Neural cell (in vitro differentiated cells): ENCODE data around the gene DCC.

Experiments used
- CTCF ChIP-seq: fragments of 450-650 bp; IDR thresholded peaks from 2 replicates; pipeline ENCODE4 v1.5.1; 2014; ENCODE audit warnings: antibody characterized with exemption, mild to moderate bottlenecking, moderate library complexity; ENCODE audit not compliant: poor library complexity, severe bottlenecking
- EP300 ChIP-seq: fragments of 450-650 bp; conservative IDR thresholded peaks from 2 replicates; pipeline ENCODE4 v1.6.1; 2014; ENCODE audit warnings: antibody characterized with exemption, mild to moderate bottlenecking, moderate library complexity; ENCODE audit not compliant: poor library complexity, severe bottlenecking
- EZH2 ChIP-seq: fragments of 200-600, 300-800 bp; shearing (Covaris generic), sonication (generic); IDR thresholded peaks from 2 replicates; pipeline ENCODE4 v1.6.1; 2014; ENCODE audit warnings: antibody characterized with exemption, low read length, borderline replicate concordance, mild to moderate bottlenecking; ENCODE audit not compliant: insufficient read depth, poor library complexity, severe bottlenecking
- POLR2AphosphoS5 ChIP-seq: IDR thresholded peaks from 2 replicates; pipeline ENCODE4 v1.6.1; 2012
- RAD21 ChIP-seq: fragments of 450-650 bp; conservative IDR thresholded peaks from 2 replicates; pipeline ENCODE4 v1.6.1; 2014; ENCODE audit warnings: antibody characterized with exemption, mild to moderate bottlenecking, moderate library complexity
- REST ChIP-seq: IDR thresholded peaks from 2 replicates; pipeline ENCODE4 v1.6.1; 2012; ENCODE audit warnings: borderline replicate concordance
- SMC3 ChIP-seq: fragments of 450-650 bp; conservative IDR thresholded peaks from 2 replicates; pipeline ENCODE4 v1.6.1; 2014; ENCODE audit warnings: antibody characterized with exemption, mild to moderate bottlenecking, moderate library complexity; ENCODE audit not compliant: poor library complexity
- TAF1 ChIP-seq: IDR thresholded peaks from 2 replicates; pipeline ENCODE4 v1.6.1; 2012; ENCODE audit warnings: low read depth

GRCh38 chr18:52541056-52541455, 201.1 kb downstream of the DCC start:
- TF ChIP-seq REST (no peak), CTCF (no peak), EZH2 (no peak), TAF1 (no peak), EP300 (no peak), POLR2AphosphoS5 (no peak), SMC3 (no peak), RAD21 (no peak)
